Prostate gland (tissue), 2 donors: ENCODE results near the gene HS6ST3. TPM values are rescaled to one million over a fixed set of nuclear protein-coding genes. Genes with fewer than 3 reads are reported as not detected.

Experiments used
- DNase-seq: peaks from one replicate; pipeline ENCODE4 v3.0.0-alpha.2; 2019; ENCODE audit warnings: low spot score
- H3K27ac ChIP-seq, 2 donors: fragments of 200-600 bp; sonication (generic); 2 replicates each; pipeline ENCODE4 v1.5.1; 2017 to 2019
- H3K27me3 ChIP-seq: fragments of 200-600 bp; sonication (generic); replicated peaks from 2 replicates; pipeline ENCODE4 v1.5.1; 2019; ENCODE audit not compliant: insufficient read depth
- H3K36me3 ChIP-seq, 2 donors: fragments of 200-600 bp; sonication (generic); 1 replicate in 1 of 2; 2 replicates in 1 of 2; pipeline versions ENCODE4 v1.5.1 to v1.8.1; 2017 to 2019
- H3K4me1 ChIP-seq: fragments of 200-600 bp; sonication (generic); replicated peaks from 2 replicates; pipeline ENCODE4 v1.5.1; 2019
- H3K4me3 ChIP-seq, 2 donors: fragments of 200-600 bp; sonication (generic); 2 replicates each; pipeline ENCODE4 v1.5.1; 2017 to 2019
- H3K9me3 ChIP-seq: fragments of 200-600 bp; sonication (generic); 2 replicates; pipeline ENCODE4 v1.5.1; 2017
- POLR2A ChIP-seq: fragments of 450-650 bp; IDR thresholded peaks from one replicate; pipeline ENCODE4 v1.6.1; 2016; ENCODE audit warnings: antibody characterized with exemption, mild to moderate bottlenecking
- POLR2AphosphoS5 ChIP-seq: sonication (generic); formaldehyde crosslinking; IDR thresholded peaks from one replicate; pipeline ENCODE4 v1.6.1; 2017; ENCODE audit warnings: antibody characterized with exemption
- WGBS: methylation state at CpG from one replicate; pipeline ENCODE4 v1.1.5; 2018; 5-methylcytosine and 5-hydroxymethylcytosine counted together
- intact Hi-C: fragments of 100-400 bp; cut with DNase I; formaldehyde crosslinking; loops from one replicate; pipeline ENCODE4 v1.14.2; 2022
- total RNA-seq, 2 donors: library from RNA; depleted of rRNA; stranded (reverse); fragments of >200 nt; gene quantifications; one replicate each; pipeline ENCODE4 v1.1.0, GENCODE V29; 2016
- TF ChIP-seq, protein P1 (sequence below), 4 experiments: fragments of 200-600 bp in 2 of 4; fragments of 450-650 bp in 2 of 4; sonication (generic) in 2 of 4; IDR thresholded peaks; 1 replicate in 3 of 4; 2 replicates in 1 of 4; pipeline ENCODE4 v1.5.1; 2016 to 2019; ENCODE audit warnings: antibody characterized with exemption in 4 of 4, mild to moderate bottlenecking in 2 of 4, moderate library complexity in 2 of 4

The HS6ST3 gene
- total RNA-seq, 2 donors from 2014 or later: 0.97 to 1.0 TPM

DNA sequence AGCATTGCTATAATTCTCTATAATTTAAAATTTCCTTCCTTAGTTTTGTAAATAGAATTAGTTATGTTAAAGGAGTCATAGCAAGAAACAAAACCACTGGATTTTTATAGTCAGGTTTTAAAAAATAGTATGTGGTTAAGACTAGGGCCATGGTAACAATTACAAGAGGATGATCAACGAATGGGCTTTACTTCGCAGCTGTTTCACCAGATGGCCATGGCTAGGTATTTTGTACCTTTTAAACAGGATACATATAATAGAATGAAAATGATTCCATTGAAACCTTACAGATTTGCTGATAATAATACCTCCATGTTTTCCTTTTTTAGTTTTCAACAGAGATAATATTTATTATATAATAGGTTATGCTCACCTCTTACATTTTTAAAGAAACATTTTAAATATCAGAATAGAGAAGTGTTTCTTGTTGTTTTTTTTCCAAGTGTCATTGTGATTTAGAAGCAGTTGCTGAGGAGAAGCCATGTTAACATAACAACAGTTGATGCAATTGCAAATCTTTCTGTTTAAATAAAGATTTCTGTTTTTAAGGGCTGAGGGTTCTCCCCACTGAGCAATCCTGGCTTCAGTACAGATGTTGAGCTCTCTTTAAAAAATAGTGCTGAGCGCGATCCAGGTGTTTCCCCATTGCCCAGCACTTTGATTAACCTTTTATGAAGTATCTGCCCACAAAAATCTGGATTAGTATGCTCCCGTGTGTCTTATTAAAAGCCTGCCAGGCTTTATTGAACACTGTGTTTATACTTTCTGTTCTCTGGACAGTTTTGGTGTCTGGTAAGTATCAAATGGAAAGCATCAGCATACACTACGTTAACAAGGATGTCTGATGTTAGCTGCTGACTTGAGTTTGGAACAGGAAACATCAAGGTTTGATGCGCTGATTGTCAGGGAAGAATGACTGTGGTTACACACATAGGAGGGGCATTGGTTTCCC lies 205.3 kb downstream of the HS6ST3 start:
- no peak overlapping the region for H3K27ac ChIP-seq
- H3K27me3 ChIP-seq: no peaks in the 10 kb centered on the region
- TF ChIP-seq, protein P1, sequence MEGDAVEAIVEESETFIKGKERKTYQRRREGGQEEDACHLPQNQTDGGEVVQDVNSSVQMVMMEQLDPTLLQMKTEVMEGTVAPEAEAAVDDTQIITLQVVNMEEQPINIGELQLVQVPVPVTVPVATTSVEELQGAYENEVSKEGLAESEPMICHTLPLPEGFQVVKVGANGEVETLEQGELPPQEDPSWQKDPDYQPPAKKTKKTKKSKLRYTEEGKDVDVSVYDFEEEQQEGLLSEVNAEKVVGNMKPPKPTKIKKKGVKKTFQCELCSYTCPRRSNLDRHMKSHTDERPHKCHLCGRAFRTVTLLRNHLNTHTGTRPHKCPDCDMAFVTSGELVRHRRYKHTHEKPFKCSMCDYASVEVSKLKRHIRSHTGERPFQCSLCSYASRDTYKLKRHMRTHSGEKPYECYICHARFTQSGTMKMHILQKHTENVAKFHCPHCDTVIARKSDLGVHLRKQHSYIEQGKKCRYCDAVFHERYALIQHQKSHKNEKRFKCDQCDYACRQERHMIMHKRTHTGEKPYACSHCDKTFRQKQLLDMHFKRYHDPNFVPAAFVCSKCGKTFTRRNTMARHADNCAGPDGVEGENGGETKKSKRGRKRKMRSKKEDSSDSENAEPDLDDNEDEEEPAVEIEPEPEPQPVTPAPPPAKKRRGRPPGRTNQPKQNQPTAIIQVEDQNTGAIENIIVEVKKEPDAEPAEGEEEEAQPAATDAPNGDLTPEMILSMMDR (IDR thresholded peaks at IDR 0.05): no peak
- no peak for TF ChIP-seq POLR2AphosphoS5
- TF ChIP-seq POLR2A: no peak
- H3K4me3 ChIP-seq: no peak overlapping the region
- H3K36me3 ChIP-seq: no peaks in the 10 kb centered on the region
- no peak for DNase-seq
- no peaks in the 10 kb centered on the region for H3K9me3 ChIP-seq
- intact Hi-C loops: no loop called here
- WGBS: 53% methylated on average over 7 of the region's 7 CpGs
- no peaks in the 10 kb centered on the region for H3K4me1 ChIP-seq

DNA sequence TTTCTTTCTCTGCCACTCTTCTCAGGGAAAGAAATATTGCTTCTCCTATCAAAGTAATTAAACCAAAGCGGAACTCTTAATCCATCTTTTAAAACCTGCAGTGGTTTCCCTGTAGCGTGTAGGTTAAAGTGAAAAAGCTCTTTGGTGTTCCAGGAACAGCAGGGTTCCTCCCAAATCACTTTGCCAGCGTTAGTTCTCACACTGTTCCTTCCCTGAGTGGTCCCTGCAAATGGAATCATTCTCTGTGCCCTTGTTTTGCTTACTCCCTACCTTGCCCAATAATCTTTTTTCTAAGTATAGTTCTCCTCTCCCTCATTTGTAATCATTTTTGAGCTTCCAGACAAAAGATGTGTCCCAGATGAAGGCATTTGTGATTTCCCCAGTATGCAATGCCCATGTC lies 207.5 kb downstream of the HS6ST3 start:
- H3K4me3 ChIP-seq: no peak overlapping the region
- no peaks in the 10 kb centered on the region for H3K9me3 ChIP-seq
- no peaks in the 10 kb centered on the region for H3K36me3 ChIP-seq
- DNase-seq: no peak
- H3K27me3 ChIP-seq: no peaks in the 10 kb centered on the region
- intact Hi-C loops: no loop called here
- TF ChIP-seq POLR2A (no peak), POLR2AphosphoS5 (no peak)
- TF ChIP-seq, protein P1 (IDR thresholded peaks at IDR 0.05): no peak
- no peak overlapping the region for H3K27ac ChIP-seq
- 68% methylated on average over 3 of the region's 3 CpGs for WGBS
- no peaks in the 10 kb centered on the region for H3K4me1 ChIP-seq

DNA sequence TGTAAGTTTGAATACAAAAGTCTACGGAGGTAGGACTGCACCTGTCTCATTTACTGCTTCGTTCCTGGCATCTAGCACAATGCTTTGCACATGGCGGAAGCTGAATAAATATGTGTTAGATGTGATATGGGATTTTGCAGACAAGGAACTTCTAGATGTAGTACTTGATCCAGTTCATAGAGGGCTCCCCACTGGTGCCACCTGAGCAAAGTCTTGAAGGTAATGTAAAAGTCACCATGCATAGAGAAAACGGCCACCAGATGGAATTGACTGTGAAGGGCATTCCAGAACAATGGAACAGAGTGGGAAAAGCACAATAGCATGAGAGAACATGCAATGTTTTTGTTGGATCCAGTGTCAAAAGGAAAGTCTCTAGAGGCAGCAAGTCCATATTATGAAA lies 209.3 kb downstream of the HS6ST3 start:
- WGBS: 80% methylated on average over 4 of the region's 4 CpGs
- Histone ChIP-seq H3K27me3 (no peaks in the 10 kb centered on the region), H3K4me3 (no peak overlapping the region), H3K27ac (no peak overlapping the region), H3K9me3 (no peaks in the 10 kb centered on the region), H3K36me3 (no peaks in the 10 kb centered on the region), H3K4me1 (no peaks in the 10 kb centered on the region)
- TF ChIP-seq, protein P1 (IDR thresholded peaks at IDR 0.05): no peak
- TF ChIP-seq POLR2AphosphoS5 (no peak), POLR2A (no peak)
- no peak for DNase-seq
- intact Hi-C loops: no loop called here

DNA sequence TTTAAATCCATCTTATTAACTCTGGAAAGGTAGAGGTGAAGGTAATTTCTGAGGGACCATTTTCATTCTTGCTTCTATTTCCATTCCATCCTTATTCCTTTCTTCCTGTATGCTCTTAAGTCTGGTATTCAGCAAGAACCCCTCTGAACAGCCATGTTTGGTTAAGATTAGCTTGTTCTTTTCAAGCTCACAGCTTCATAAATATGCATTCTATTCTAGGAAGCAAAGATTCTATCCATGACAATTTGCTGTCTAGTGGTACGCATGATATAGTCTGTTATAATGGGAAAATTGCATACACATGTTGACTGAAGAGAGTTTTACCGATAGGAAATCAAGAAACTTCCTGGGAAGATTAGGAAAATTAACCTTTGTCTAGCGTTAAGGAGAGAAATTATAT lies 218.7 kb downstream of the HS6ST3 start:
- WGBS: 91% methylated on average over 3 of the region's 3 CpGs
- Histone ChIP-seq H3K27me3 (no peaks in the 10 kb centered on the region), H3K4me1 (no peaks in the 10 kb centered on the region), H3K4me3 (no peak overlapping the region), H3K36me3 (no peaks in the 10 kb centered on the region), H3K9me3 (no peaks in the 10 kb centered on the region), H3K27ac (no peak overlapping the region)
- no peak for DNase-seq
- TF ChIP-seq POLR2AphosphoS5 (no peak), POLR2A (no peak)
- TF ChIP-seq, protein P1 (IDR thresholded peaks at IDR 0.05): no peak
- intact Hi-C loops: no loop called here

DNA sequence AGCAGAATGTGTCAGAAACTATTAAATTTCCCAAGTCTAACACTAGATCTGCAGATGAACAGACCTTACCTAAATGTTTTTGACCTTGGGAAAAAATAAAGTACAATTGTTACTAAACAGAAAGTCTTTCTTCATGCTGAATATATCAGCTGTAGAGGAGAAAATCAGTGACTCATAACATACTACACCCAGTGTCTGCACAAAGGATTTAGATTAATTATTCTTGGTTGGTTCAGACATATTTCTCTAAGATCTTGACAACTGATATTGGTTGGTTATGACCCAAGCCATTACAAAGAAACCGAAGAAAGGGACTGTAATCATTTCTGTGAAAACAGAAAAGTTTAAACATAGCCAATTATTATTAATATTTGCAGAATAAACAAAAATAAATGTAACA lies 225.1 kb downstream of the HS6ST3 start:
- no peaks in the 10 kb centered on the region for H3K36me3 ChIP-seq
- no peak overlapping the region for H3K4me3 ChIP-seq
- H3K4me1 ChIP-seq: no peaks in the 10 kb centered on the region
- no peak for TF ChIP-seq POLR2A
- TF ChIP-seq, protein P1 (IDR thresholded peaks at IDR 0.05): no peak
- no peak for TF ChIP-seq POLR2AphosphoS5
- intact Hi-C loops: no loop called here
- H3K27me3 ChIP-seq: no peaks in the 10 kb centered on the region
- 21% methylated on average over 1 of the region's 1 CpG for WGBS
- no peak for DNase-seq
- H3K27ac ChIP-seq: no peak overlapping the region
- H3K9me3 ChIP-seq: no peaks in the 10 kb centered on the region
